Right ventricle myocardium superior (tissue), 1 donor: ENCODE results near the gene CCDC192. TPM values are rescaled to one million over a fixed set of nuclear protein-coding genes. Genes with fewer than 3 reads are reported as not detected.
"Not testable (repeated sequence)": the region's sequence is repeated elsewhere in the genome, so short reads cannot be mapped to it uniquely, and the experiment has no call there.

ENCODE experiments used
- ATAC-seq: fragments of 200-7000 bp; cut with Tn5 transposase; one replicate; pipeline ENCODE4 v1.9.1; 2020; ENCODE audit warnings: mild to moderate bottlenecking; ENCODE audit not compliant: poor library complexity
- DNase-seq: peaks from one replicate; pipeline ENCODE4 v3.0.0-alpha.2; 2020
- intact Hi-C: fragments of 100-400 bp; cut with DNase I; formaldehyde crosslinking; loops from one replicate; pipeline ENCODE4 v1.11.2; 2022
- total RNA-seq: library from RNA; stranded (reverse); fragmentation: NEBNext Ultra II Directional; extraction: Animal tissue kit (Norgen Biotek cat#: 25700); gene quantifications from one replicate; pipeline ENCODE4 v1.2.1, GENCODE V29; 2021
- donor health status: DM: no; HTN: yes; CAD: no; lungs with severe emphysema.

The CCDC192 gene
- total RNA-seq, 1 donor from 2014 or later: not detected

DNA sequence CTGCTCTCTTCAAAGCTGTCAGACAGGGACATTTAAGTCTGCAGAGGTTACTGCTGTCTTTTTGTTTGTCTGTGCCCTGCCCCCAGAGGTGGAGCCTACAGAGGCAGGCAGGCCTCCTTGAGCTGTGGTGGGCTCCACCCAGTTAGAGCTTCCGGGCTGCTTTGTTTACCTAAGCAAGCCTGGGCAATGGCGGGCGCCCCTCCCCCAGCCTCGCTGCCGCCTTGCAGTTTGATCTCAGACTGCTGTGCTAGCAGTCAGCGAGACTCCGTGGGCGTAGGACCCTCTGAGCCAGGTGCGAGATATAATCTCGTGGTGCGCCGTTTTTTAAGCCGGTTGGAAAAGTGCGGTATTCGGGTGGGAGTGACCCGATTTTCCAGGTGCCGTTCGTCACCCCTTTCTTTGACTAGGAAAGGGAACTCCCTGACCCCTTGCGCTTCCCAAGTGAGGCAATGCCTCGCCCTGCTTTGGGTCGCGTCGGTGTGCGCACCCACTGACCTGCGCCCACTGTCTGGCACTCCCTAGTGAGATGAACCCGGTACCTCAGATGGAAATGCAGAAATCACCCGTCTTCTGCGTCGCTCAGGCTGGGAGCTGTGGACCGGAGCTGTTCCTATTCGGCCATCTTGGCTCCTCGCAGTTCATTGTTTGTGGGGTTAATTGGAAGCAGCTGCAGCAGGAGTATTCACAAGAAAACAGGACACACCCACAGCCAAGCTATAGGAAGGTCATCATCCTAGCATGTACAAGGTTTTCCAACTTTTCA lies 49.5 kb downstream of the CCDC192 start:
- intact Hi-C loops: loop anchor here (10.0 kb wide), 1 partner anchor 332 kb away; the partner anchor contains the start of gene SLC12A2
- ATAC-seq, DNase-seq: not testable (repeated sequence)

DNA sequence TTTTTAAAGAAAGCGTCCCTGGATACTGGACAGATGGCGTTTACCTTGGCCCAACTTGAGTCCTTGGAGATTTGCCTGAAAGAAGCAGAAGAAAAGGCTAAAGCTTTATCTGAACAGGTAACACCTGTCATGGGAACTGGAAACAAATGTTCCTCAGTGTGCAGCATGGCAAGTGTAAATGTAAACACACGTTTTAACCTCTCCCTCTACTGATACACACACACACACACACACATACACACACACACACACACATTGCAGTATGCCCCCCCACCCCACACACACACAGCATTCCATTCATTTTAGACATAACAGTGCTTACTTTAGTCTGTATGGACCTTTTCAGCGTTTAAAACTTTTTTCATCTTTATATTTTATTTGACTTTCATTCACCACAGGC lies 51.1 kb downstream of the CCDC192 start:
- intact Hi-C loops: loop anchor here (10.0 kb wide), 1 partner anchor 331 kb away; the partner anchor contains the start of gene SLC12A2

DNA sequence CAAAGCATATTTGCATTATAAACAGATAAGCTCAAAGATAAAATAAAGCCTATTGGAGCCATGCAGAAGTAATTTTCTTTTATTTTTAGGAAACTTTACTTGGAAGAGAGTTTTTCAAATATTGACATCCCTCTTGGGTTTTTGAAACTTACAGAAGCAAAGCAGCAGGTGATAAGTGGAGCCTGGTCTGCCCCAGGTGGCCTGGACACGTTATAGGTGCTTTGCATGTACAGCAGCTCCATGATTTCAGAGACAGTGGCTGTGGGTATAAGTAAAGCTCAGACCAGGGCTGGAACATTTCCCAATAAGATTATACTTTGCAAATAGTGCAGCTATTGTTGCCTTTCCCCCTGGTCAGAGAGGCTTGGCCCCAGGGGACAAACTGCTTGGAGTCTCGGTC lies 51.5 kb downstream of the CCDC192 start:
- DNase-seq (no peak), ATAC-seq (no peak)
- intact Hi-C loops: loop anchor here (10.0 kb wide), 1 partner anchor 330 kb away; the partner anchor contains the start of gene SLC12A2

More for the DNA sequence above, 51.1 kb downstream of the CCDC192 start:
- DNase-seq (no peak), ATAC-seq (no peak)

DNA sequence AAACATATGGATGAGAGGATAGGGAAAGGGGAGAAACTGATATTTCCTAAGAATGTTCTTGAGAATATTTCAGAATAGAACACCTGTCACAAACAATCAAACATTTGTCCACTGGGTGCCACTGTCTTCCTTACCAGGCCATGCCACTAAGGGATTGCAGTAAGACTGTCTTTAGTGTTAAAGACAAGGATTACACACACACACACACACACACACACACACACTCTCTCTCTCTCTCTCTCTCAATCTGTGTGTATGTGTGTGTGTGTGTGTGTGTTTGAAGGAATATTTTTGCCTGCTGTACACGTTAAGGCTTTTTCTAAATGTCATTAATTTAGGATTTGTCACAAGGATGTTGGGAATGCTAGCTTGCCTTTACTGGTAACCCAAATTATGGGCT lies 54.4 kb downstream of the CCDC192 start:
- ATAC-seq (peak; percentile 81), DNase-seq (no peak)
- intact Hi-C loops: loop anchor here (10.0 kb wide), 1 partner anchor 327 kb away; the partner anchor contains the start of gene SLC12A2

DNA sequence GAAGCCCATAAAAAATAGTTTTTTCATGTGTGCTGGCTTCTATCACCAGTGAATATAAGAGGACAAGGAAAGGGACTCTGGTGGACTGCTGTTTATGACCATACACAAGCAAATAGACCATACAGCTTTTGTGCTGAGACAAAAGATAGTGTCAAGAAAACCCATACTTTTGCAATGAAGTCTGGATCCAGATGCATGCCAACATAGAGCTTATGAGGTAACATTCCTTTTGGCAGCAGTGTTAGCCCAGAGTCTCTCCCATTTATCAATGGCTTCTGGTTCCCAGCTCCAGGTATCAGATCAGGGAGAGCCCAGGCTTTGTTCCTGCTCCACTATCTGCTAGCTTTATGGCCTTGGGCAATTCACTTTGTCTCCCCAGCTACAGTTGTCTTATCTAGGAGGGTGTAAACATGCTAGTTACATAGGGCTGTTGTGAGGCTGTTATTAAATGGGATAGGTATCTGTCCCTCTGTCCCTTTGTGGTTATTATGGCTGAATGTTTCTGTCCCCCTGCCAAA lies 55.6 kb downstream of the CCDC192 start:
- DNase-seq (no peak), ATAC-seq (no peak)
- intact Hi-C loops: loop anchor here (10.0 kb wide), 1 partner anchor 326 kb away; the partner anchor contains the start of gene SLC12A2

DNA sequence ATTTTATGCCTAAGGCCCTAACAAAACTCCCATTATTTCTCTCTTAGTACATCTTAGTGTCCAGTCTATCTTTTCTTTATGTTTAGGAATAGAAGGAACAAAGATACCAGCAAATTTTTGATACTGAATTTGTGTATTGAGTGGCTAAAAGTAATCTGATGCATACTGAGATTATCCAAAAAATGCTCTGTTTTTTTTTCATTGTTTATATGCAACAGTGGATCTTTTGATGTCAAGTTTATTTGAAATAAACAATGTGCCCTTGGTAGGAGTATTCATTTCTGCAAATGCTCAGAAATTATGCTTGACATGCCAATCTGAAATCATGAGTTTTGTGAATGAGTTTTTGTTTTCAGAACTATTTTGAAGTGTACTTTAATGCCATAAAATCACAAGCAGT lies 58.7 kb downstream of the CCDC192 start:
- intact Hi-C loops: no loop called here
- no peak for ATAC-seq
- DNase-seq: no peak

- intact Hi-C loops: no loop called here
- ATAC-seq: no peak
- DNase-seq: no peak
Observed at GRCh38 chr5:127762412-127762811, 59.2 kb downstream of the CCDC192 start.

DNA sequence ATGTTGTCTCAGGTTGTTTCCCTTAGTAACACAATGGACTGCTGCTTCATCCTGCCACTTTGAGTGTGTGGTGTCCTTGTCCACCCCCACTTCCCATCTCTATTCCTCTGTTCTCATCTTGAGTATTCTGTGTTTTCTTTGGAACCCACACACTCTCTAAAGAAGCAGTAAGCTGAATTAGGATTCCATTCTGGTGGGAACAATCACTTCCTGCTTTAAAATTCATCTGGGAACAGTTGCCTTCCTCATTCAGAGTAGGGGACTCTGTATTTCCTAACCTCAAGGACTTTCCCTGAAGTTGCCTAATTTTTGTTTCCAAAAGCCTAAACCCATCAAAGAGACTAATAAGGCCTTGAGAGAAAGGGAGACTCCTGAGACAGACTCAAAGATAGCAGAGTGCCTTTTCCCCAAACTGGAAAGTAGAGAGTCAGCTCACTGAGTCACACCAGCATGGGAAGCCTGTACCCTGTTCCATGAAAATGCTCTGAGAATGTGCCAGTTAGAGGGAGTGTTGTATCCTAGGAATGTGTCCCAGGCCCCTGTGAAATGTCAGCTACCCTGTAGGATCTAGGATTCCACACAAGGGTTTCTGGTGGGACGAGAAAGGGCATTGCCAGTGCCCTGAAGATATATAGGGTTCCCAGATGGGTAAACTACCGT lies 63.6 kb downstream of the CCDC192 start:
- intact Hi-C loops: no loop called here
- ATAC-seq (peak; percentile 20), DNase-seq (no peak)

- no peak for ATAC-seq
- no peak for DNase-seq
- intact Hi-C loops: no loop called here
Observed at GRCh38 chr5:127769386-127769785, 66.2 kb downstream of the CCDC192 start.

GRCh38 chr5:127770272-127770671 lies 67.1 kb downstream of the CCDC192 start:
- intact Hi-C loops: no loop called here
- no peak for DNase-seq
- peak; percentile 70 for ATAC-seq

- no peak for DNase-seq
- ATAC-seq: no peak
- intact Hi-C loops: no loop called here
Observed at GRCh38 chr5:127772531-127772930, 69.3 kb downstream of the CCDC192 start.

GRCh38 chr5:127774221-127774620 lies 71.0 kb downstream of the CCDC192 start:
- ATAC-seq (no peak), DNase-seq (no peak)
- intact Hi-C loops: no loop called here

DNA sequence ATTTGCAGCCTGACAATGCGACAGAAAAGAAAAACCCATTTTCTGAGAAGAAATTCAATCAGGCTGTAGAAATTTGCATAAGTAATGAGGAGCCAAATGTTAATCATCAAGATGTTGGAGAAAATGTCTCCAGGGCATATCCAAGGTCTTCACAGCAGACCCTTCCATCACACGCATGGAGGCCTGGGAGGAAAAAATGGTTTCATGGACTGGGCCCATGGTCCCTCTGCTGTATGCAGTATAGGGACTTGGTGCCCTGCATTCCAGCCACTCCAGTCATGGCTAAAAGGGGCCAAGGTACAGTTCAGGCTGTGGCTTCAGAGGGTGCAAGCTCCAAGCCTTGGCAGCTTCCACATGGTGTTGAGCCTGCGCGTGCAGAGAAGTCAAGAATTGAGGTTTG lies 73.3 kb downstream of the CCDC192 start:
- no peak for DNase-seq
- intact Hi-C loops: no loop called here
- ATAC-seq: no peak

- intact Hi-C loops: no loop called here
- ATAC-seq (no peak), DNase-seq (no peak)
Observed at GRCh38 chr5:127777957-127778356, 74.8 kb downstream of the CCDC192 start.

DNA sequence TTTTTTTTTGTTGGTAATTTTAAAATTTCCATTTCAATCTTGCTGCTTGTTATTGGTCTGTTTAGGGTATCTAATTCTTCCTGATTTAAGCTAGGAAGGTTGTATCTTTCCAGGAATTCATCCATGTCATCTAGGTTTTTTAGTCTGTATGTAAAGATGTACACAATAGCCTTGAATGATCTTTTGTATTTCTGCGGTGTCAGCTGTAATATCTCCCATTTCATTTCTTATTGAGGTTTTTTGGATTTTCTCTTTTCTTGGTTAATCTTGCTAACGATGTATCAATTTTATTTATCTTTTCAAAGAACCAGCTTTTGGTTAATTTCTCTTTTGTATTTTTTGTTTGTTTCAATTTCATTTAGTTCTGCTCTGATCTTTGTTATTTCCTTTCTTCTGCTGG lies 79.3 kb downstream of the CCDC192 start:
- intact Hi-C loops, ATAC-seq, DNase-seq: not testable (repeated sequence)

- intact Hi-C loops: no loop called here
- ATAC-seq: peak; percentile 82
- no peak for DNase-seq
Observed at GRCh38 chr5:127785098-127785927, 82.1 kb downstream of the CCDC192 start.

DNA sequence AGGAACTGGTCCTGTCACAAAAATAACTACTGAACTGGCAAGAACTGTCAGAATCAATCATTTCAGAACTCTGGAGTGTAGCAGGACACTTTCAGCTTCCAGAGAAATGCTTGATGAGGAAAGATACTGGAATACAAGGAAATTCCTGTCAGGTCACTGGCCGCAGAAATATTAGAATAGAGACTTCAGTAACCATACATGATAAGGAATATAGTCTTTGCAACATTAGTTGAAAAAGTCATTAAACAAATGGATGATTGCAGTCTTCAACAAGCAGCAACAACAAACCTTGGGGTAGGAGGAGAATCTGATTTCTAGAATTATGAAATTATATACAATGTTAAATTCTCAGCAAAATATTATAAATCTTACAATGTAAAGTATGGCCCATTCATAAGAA lies 88.2 kb downstream of the CCDC192 start:
- ATAC-seq: no peak
- no peak for DNase-seq
- intact Hi-C loops: no loop called here

GRCh38 chr5:127791908-127792307 lies 88.7 kb downstream of the CCDC192 start:
- intact Hi-C loops, DNase-seq: not testable (repeated sequence)

GRCh38 chr5:127793052-127793451 lies 89.9 kb downstream of the CCDC192 start:
- DNase-seq: no peak
- intact Hi-C loops: no loop called here
- no peak for ATAC-seq

More at GRCh38 chr5:127791908-127792307, 88.7 kb downstream of the CCDC192 start:
- not testable (repeated sequence) for ATAC-seq
